Cardiac fibroblast (primary cell): ENCODE results near the gene FAHD2B.
"Not testable (repeated sequence)": the region's sequence is repeated elsewhere in the genome, so short reads cannot be mapped to it uniquely, and the experiment has no call there.

ENCODE experiments used
- DNase-seq, 2 donors: peaks; one replicate each; pipeline versions ENCODE4 v3.0.0 to v3.0.0-alpha.2; 2010; ENCODE audit warnings: low read depth in 2 of 2
- H3K4me3 ChIP-seq, 2 donors: replicated peaks in 1 of 2; 1 replicate in 1 of 2; 2 replicates in 1 of 2; pipeline ENCODE4 v1.5.1; 2011; ENCODE audit warnings: low read depth in 2 of 2, low read length in 2 of 2, mild to moderate bottlenecking in 2 of 2, moderate library complexity in 1 of 2
- TF ChIP-seq, protein P1 (sequence below): IDR thresholded peaks from one replicate; pipeline ENCODE4 v1.5.1; 2011; ENCODE audit warnings: low read depth, mild to moderate bottlenecking, low read length, inconsistent platforms

The FAHD2B gene

GRCh38 chr2:97085093-97085492 is 9.6 kb downstream of the FAHD2B start:
- H3K4me3 ChIP-seq, DNase-seq: not testable (repeated sequence)

DNA sequence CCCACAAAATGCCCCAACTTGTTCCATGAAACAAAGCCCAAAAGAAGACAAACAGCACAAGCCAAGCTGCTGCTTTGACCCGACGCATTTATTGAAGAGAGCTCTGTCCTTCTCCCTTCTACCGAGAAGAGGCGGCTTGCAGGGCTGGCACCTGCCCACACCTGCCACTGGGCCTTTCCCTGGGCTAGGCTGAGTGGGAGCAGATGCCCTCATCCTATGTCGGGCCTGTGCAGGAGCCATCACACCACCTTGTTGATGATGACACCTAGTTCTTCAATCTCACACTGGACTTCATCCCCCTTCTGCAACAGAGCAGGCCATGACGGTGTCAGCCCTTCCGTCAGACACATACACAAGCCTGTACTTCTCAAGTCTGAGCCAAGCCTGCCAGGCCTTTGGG is 11.2 kb downstream of the FAHD2B start:
- DNase-seq, H3K4me3 ChIP-seq: not testable (repeated sequence)

- DNase-seq, H3K4me3 ChIP-seq: not testable (repeated sequence)
Measured at GRCh38 chr2:97082206-97082605, 12.5 kb downstream of the FAHD2B start.

GRCh38 chr2:97080855-97081254 is 13.8 kb downstream of the FAHD2B start:
- not testable (repeated sequence) for H3K4me3 ChIP-seq, DNase-seq

DNA sequence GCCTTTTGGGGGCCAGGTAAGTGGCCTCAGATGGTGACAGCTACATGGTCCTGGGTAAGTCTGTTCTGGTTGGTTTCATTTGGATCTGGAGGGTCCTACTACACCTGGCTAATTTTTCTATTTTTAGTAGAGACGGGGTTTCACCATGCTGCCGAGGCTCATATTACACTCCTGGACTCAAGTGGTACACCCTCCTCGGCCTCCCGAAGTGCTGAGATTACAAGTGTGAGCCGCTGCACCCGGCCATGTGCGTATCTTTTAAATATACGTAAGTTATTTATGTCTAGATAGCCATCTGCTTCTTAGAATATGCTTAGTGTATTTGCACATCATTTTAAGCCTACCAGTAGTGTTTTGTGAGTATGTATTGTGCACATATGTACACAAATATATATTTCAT is 17.5 kb downstream of the FAHD2B start:
- not testable (repeated sequence) for DNase-seq, H3K4me3 ChIP-seq

GRCh38 chr2:97070915-97071314 is 23.8 kb downstream of the FAHD2B start:
- H3K4me3 ChIP-seq, DNase-seq: not testable (repeated sequence)

GRCh38 chr2:97068722-97069121 is 26.0 kb downstream of the FAHD2B start:
- not testable (repeated sequence) for H3K4me3 ChIP-seq, DNase-seq

- TF ChIP-seq, protein P1, sequence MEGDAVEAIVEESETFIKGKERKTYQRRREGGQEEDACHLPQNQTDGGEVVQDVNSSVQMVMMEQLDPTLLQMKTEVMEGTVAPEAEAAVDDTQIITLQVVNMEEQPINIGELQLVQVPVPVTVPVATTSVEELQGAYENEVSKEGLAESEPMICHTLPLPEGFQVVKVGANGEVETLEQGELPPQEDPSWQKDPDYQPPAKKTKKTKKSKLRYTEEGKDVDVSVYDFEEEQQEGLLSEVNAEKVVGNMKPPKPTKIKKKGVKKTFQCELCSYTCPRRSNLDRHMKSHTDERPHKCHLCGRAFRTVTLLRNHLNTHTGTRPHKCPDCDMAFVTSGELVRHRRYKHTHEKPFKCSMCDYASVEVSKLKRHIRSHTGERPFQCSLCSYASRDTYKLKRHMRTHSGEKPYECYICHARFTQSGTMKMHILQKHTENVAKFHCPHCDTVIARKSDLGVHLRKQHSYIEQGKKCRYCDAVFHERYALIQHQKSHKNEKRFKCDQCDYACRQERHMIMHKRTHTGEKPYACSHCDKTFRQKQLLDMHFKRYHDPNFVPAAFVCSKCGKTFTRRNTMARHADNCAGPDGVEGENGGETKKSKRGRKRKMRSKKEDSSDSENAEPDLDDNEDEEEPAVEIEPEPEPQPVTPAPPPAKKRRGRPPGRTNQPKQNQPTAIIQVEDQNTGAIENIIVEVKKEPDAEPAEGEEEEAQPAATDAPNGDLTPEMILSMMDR = no peak
- H3K4me3 ChIP-seq = no peak overlapping the region
- peak in 1 of 2 donors; percentile 3 for DNase-seq
Measured at GRCh38 chr2:97068074-97068473, 26.6 kb downstream of the FAHD2B start.

DNA sequence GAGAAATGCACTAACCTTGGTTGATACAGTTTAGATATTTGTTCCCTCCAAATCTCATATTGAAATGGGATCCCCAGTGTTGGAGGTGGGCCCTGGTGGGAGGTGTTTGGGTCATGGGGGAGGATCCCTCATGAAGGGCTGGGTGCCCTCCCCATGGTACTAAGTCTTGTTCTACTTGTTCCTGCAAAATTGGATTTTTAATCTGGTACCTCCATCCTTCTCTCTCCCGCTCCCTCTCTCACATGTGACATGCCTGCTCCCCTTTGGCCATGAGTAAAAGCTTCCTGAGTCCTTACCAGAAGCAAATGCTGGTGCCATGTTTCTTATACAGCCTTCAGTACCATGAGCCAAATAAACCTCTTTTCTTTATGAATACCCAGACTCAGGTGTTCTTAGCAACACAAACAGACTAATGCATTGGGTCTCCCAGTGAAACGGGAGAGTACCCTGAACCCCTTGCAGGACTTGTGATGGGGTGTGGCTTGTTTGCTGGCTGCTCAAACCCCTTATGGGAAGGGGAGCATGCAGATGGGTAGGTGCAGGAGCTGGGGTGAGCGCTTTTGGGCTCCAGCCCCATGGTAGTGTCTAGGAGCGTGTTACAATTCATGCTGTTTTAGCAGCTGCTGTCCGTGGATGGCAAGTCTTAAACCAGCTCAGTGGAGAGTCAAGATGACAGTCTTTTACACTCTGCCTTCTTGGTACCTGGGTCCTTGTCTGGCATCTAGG is 27.2 kb downstream of the FAHD2B start:
- H3K4me3 ChIP-seq = no peak overlapping the region
- TF ChIP-seq, protein P1 = no peak
- peak in 1 of 2 donors; percentile 2 for DNase-seq

GRCh38 chr2:97066030-97066429 is 28.7 kb downstream of the FAHD2B start:
- not testable (repeated sequence) for DNase-seq

DNA sequence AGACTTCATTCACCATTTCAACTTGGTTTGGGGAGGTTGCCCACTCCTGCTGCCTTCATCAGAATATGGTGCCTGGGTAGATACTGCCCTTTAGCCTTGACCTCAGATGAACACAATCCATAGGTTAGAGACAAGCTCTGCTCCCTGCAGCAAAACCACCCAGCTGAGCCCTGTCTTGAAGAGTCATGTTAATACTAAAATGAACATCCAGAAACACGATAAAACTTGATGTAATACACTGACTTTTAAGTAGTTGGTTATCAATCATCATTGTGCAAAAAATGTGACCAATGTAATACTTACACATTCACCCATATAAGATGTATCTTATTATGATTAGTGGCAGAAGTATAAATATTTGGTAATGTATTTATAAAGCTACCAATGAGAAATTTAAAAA is 32.7 kb downstream of the FAHD2B start:
- not testable (repeated sequence) for DNase-seq, H3K4me3 ChIP-seq

More at GRCh38 chr2:97066030-97066429, 28.7 kb downstream of the FAHD2B start:
- not testable (repeated sequence) for H3K4me3 ChIP-seq

GRCh38 chr2:97059782-97060181 is 34.9 kb downstream of the FAHD2B start:
- H3K4me3 ChIP-seq, DNase-seq: not testable (repeated sequence)

GRCh38 chr2:97056150-97056549 is 38.5 kb downstream of the FAHD2B start:
- H3K4me3 ChIP-seq, DNase-seq: not testable (repeated sequence)

GRCh38 chr2:97050032-97050431 is 44.6 kb downstream of the FAHD2B start:
- not testable (repeated sequence) for H3K4me3 ChIP-seq

DNA sequence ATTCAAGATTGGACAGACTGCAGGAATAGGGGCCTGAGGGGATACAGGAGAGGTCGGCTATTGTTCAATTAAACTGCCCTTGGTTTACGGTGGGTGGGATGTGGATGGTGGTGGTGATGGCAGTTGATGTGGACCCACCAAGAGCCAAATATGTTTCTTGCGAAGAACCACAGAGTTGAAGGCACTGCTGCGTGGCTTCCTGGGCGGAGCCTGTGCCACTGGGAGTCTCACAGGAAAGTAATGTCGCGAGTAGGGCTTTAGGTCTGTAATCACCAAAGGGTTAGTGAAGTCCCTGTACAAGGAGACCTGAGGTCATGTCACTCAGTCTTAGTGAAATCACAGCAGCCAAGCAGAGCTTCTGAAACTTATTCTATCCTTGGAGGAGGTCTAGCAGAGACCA is 46.2 kb downstream of the FAHD2B start:
- DNase-seq, H3K4me3 ChIP-seq: not testable (repeated sequence)

More at GRCh38 chr2:97050032-97050431, 44.6 kb downstream of the FAHD2B start:
- DNase-seq = not testable (repeated sequence)

- not testable (repeated sequence) for H3K4me3 ChIP-seq, DNase-seq
Measured at GRCh38 chr2:97046676-97047075, 48.0 kb downstream of the FAHD2B start.
